Stimulated activated CD4-positive, alpha-beta T cell treated with anti-CD3 and anti-CD28 coated beads, Interleukin-1b, Interleukin-23, amount 100 ng/mL, for 24 hours (primary cell): ENCODE data around the gene OR2W3.

Experiments used
- DNase-seq, 4 experiments: peaks; one replicate each; pipeline ENCODE4 v3.0.0-alpha.2; 2020; ENCODE audit warnings: low read depth in 4 of 4, low spot score in 1 of 4

Gene OR2W3

DNA sequence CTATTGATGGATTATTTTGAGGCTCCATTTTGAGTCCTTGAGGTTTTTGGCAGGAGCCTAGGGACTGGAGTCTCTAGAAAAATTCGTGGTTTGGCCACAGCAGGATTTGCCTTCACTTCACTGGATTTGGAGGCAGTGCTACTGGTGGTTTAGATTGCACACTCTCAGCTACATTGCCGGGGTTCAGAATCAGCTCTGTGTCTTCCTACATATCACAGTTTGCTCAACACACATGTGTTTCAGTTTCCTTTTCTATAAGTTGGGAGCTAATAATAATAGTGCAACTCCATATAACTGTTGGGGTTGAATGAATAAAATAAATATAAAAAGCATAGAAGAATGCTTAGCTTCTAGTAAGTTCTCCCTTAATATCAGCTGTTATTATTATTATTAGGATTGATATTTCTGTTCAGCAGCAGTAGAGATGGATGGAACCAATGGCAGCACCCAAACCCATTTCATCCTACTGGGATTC is at the start of gene OR2W3:
Gene OR2W3 (plus strand): TSS at position 425 of the 475 bp plus-strand sequence. CDS start 0 bp downstream, at position 425.
- DNase-seq: no peak

GRCh38 chr1:247845693-247846017 is 49.7 kb upstream of the OR2W3 start:
- DNase-seq: no peak

GRCh38 chr1:247848346-247848745 is 47.0 kb upstream of the OR2W3 start:
- no peak for DNase-seq

GRCh38 chr1:247849616-247850015 is 45.8 kb upstream of the OR2W3 start:
- no peak for DNase-seq

- no peak for DNase-seq
These were observed 40.4 kb upstream of the OR2W3 start for GRCh38 chr1:247854899-247855545.

GRCh38 chr1:247855911-247856310 is 39.5 kb upstream of the OR2W3 start:
- DNase-seq: no peak

DNA sequence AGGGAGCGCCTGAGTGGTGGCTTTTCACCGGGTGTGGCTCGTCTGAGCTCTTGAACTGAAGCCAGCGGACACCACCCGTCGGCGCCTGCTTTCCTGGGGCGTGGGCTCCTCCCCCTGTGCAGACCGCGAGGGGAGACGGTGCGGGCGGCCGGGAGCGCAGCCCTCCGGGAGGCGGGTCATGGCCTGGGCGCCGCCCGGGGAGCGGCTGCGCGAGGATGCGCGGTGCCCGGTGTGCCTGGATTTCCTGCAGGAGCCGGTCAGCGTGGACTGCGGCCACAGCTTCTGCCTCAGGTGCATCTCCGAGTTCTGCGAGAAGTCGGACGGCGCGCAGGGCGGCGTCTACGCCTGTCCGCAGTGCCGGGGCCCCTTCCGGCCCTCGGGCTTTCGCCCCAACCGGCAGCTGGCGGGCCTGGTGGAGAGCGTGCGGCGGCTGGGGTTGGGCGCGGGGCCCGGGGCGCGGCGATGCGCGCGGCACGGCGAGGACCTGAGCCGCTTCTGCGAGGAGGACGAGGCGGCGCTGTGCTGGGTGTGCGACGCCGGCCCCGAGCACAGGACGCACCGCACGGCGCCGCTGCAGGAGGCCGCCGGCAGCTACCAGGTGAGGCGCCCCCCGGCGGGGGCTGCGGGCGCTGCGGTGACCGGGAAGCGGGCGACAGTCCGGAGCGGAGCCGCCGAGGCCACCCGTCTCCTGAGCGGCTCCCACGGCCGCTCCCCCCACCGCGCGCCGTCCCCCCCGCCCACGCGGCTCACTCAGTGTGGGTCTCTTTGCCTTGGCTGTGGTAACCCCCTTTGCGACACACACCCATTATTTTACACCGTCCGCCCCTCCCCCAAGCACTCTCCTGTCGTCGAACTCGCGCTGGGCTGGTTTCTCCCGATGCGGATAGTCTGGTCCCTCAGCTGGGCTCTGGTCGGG is 38.1 kb upstream of the OR2W3 start, which contains the start of gene TRIM58:
Gene TRIM58 (plus strand): TSS at position 119 of the 916 bp plus-strand sequence. CDS start 60 bp downstream, at position 179.
- peak in 1 of 4 experiments; percentile 11 for DNase-seq

- no peak for DNase-seq
These were observed 37.3 kb upstream of the OR2W3 start for GRCh38 chr1:247857985-247858619.

DNA sequence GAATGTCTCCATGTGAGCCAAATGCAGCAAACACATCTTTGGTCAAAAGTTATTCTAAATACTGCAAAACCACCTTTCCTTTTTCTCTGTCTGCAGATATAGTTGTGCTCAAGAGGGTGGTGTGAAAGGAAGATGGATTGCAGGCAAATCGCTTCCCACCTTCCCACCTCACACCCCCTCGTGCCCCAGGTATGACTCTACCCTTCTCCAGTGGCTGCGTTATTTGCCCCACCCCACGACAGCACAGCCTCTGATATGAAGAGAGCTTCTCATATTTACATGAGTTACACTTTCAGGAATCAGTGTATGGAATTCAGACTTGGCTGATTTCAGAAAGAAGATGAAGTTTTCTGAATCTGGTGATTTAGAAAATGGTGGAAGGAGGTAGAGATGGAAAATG is 32.6 kb upstream of the OR2W3 start:
- DNase-seq: no peak

- DNase-seq: no peak
These were observed 30.7 kb upstream of the OR2W3 start for GRCh38 chr1:247864644-247865043.

DNA sequence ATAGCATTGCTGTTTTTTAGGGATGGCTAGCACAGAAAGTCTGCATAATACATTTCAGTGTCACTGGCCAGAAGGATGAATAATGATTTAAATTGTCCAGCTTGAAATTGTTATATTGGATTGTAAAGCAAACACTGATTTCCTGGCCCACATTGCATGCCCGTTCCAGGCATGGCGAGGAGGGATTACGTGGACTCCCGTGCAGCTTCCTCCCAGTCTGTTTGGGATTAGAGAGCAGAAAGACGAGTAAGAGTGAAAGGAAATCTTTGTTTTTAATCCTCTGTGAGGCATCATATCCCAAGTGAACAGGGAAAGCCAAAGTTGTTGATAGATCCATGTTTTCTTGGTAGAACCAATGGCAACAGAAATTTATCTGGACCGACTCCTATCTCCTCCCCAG is 30.0 kb upstream of the OR2W3 start:
- no peak for DNase-seq

DNA sequence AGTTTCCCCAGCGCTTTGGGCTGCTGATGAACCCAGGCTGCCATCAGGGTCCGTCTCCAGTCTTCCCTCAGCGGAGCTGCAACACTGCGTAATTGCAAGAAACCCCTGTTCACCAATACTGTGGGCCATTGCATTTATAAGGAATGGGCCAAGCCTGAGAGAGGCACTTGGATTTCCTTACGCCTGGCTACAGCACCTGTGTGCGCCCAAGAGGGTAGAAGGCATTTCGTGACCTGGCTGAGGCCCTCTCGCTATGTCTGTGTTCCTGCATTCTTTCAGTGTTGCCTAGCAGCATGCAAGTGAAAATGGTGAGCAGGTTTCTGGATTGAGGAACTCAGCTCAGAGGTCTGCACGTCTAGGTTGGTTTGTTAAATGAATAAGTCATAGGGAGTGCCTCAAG is 12.0 kb upstream of the OR2W3 start:
- no peak for DNase-seq

- no peak for DNase-seq
These were observed 10.5 kb upstream of the OR2W3 start for GRCh38 chr1:247884797-247885413.

- no peak for DNase-seq
These were observed 589 bp downstream of the OR2W3 start for GRCh38 chr1:247895976-247896375.

- no peak for DNase-seq
These were observed 8.7 kb downstream of the OR2W3 start for GRCh38 chr1:247904122-247904521.

DNA sequence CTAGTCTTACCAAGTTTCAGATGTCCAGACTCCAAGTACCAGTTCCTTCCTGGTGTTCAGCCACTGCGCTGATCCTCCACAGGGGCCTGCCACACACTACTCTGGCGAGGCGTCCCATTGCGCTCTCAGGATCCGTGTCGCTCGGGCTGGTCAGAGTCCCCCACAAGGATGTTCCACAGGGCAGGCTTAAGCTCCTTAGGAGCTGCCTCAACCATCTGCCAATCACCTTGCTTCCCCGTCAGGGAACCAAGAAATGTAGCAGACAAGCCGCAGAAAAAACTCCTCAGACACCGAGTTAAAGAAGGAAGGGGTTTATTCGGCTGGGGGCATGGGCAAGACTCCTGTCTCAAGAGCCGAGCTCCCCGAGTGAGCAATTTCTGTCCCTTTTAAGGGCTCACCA is 9.8 kb downstream of the OR2W3 start:
- DNase-seq: no peak

- peak in 1 of 4 experiments; percentile 2 for DNase-seq
These were observed 10.6 kb downstream of the OR2W3 start for GRCh38 chr1:247905910-247906503.

DNA sequence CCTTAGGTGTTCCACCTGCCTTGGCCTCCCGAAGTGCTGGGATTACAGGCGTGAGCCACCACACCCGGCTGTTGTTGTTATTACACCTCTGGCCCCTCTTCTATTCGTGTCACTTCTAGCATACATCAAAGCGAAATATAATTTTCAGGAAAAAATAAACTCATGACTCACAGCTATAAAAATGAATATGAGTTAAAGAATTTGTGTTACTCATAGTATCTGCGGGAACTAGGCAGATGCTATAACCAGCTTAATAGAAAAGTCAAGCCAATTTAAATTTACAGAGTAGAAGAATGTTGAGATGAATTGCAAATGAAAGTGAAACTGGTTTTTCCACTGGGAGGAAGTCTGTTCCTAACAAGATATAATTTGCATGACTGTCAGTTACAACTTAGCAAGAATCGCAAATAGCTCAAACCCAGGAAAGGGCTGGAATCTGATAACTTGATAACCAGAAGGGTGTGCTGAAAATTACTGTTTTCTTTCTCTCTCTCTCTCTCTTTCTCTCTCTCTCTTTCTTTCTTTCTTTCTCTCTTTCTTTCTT is 11.2 kb downstream of the OR2W3 start:
- DNase-seq: no peak

GRCh38 chr1:247908766-247909165 is 13.4 kb downstream of the OR2W3 start:
- DNase-seq: no peak

DNA sequence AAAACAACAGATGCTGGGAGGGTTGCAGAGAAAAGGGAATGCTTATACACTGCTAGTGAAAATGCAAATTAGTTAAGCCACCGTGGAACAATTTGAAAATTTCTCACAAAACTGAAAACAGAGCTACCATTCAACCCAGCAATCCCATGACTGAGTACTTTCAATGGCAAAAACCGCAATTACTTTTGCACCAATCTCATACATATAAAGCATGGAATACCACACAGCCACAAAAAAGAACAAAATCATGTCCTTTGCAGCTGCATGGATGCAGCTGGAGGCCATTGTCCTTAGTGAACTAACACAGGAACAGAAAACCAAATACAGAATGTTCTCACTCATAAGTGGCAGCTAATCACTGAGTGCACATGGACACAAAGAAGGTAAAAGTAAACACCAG is 18.4 kb downstream of the OR2W3 start:
- DNase-seq: no peak
